HG02798 (cell line): ENCODE measurements around the gene HIBADH.

Source experiments
- ATAC-seq: cut with Tn5 transposase; IDR thresholded peaks from one replicate; pipeline ENCODE4 v1.9.1; 2021; ENCODE audit warnings: mild to moderate bottlenecking; ENCODE audit not compliant: unreplicated experiment, poor library complexity

HIBADH gene

DNA sequence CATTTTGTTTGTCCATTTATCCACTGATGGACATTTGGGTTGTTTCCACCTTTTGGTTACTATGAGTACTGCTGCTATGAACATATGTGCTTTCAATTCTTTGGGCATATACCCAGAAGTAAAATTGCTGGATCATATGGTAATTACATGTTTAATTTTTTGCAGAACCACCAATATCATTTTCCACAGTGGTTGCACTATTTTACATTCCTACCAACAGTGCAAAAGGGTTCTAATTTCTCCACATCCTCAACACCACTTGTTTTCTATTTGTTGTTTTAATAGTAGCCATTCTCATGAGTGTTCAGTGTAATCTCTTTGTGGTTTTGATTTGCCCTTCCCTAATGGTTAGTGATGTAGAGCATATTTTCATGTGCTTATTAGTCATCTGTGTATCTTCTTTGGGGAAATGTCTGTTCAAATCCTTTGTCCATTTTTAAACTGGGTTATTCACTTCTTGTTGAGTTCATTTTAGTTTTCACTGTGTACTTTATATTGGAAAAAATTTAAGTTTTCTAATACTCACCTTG is 101.9 kb downstream of the HIBADH start:
- no peak for ATAC-seq

- no peak for ATAC-seq
Measured at GRCh38 chr7:27555670-27556069, 107.0 kb downstream of the HIBADH start.

DNA sequence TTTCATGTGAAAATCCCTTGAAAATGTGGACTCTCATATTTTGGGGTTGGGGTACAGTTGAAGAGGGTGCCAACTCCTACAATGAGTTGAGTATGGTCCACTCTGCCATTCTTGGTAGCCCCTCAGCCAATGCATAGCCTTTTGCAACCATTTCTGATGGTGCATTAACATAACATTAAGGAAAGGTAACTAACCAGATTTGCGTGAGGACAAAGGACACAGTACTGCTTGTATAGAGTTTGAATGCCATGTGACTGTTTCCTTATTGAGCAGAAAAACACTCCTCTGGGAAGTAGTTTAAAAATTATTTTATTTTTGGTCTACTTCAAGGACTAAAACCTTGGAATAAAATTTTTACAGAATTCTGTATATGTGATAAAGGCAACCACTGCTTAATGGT is 107.9 kb downstream of the HIBADH start:
- ATAC-seq = no peak

GRCh38 chr7:27553273-27553672 is 109.4 kb downstream of the HIBADH start:
- no peak for ATAC-seq

GRCh38 chr7:27551803-27552400 is 110.8 kb downstream of the HIBADH start:
- no peak for ATAC-seq

DNA sequence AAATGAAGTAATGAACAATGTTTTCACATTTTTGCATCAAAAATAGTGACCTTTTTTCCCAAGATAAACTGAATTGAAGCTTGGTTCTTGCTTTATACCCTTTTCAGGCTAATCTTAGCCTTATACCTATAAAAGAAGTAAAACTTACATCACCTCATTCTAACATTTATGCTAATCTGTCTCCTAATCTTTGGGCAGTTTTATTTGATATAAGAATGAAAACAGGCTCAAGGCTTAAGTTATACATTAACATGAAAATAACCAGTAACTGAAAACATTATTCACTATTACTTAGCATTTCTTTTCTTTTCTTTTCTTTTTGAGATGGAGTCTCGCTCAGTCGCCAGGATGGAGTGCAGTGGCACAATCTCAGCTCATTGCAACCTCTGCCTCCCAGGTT is 113.1 kb downstream of the HIBADH start:
- ATAC-seq = no peak

GRCh38 chr7:27548304-27548703 is 114.4 kb downstream of the HIBADH start:
- no peak for ATAC-seq

DNA sequence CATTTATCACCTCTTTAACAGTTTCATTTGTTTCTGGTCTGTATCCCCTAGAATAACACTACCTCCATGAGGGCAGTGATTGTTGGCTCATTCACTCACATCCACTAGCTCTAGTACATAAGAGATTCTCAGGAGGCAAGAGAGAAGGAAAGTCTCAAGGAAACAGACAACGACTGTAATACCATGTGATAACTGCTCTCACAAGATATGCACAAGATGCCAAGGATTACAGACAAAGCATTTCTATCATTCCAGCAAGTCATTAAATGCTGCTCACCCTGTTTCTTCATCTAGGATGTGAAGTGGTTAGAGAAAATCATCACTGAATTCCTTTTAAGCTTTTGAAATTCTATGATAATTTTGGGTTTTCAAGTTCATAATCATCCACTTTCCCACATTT is 115.3 kb downstream of the HIBADH start:
- ATAC-seq = no peak

DNA sequence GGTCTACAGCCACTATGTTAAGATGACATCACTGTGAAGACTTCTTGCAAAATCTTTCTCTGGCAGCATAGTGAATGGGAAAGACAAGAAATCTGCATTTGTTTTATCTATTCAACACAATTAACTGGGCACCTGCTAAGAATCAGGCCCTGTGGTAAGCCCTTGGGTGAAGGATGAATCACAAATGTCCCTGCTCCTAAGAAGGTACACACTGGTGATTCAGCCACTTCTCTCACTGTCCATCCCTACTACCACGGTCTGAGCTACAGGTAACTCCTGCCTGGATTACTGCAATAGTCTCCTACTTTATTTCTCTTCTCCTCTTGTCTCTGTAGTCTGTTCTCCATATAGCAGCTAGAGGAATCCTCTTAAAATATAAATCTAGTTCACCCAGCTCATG is 116.1 kb downstream of the HIBADH start:
- no peak for ATAC-seq

DNA sequence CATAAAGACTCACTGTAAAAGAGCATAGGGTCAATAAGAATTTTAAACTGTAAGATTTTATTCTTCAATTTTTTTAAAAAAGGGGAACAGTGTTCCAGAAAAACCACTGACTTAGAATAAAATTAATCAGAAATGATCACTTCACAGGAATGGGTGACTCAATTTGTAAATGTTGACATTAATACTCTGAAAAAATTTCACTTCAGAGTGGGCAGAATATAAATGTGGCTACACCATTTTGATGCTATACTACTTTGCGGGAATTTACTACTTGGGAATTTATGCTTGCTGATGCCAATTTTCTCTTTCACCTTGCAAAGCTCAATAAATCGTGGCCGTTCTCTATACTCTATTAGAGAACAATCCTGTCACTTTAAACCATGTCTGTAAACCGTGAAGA is 126.9 kb downstream of the HIBADH start:
- no peak for ATAC-seq

DNA sequence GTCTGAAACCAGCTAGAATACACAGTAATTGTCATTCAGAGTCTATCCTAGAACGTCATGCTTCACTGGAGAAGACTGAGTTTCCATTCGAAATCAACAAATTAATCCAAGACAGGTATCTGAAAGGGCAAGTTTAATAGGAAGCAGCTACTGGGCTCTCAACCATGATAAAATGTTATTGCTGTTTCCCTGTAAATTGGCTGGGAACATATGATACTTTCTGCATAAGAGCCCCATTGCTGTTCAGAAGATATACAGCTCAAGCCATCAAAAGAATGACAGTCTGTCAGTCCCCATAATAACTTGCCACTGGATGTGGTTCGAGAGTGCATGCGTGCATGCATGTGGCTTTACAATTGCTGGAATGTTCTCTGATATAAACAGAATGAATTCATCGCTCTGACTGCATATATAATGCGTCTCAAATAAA is 129.0 kb downstream of the HIBADH start:
- ATAC-seq = no peak

- ATAC-seq = no peak
Measured at GRCh38 chr7:27532314-27532713, 130.4 kb downstream of the HIBADH start.

DNA sequence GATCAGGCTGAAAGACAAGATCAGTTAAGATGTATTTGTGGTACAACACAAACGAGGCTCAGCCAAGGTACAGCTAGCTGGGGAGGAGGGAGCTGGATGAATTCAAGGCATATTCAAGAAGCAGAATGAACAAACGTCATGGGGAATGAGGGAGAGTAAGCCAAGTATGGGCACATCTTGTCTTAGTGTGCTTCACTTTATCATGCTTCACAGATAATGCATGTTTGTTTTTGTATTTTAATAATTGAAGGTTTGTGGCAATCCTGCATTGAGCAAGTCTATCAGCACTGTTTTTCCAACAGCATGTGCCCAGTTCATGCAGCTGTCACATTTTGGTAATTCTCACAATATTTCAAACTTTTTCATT is 135.4 kb downstream of the HIBADH start:
- ATAC-seq = no peak

DNA sequence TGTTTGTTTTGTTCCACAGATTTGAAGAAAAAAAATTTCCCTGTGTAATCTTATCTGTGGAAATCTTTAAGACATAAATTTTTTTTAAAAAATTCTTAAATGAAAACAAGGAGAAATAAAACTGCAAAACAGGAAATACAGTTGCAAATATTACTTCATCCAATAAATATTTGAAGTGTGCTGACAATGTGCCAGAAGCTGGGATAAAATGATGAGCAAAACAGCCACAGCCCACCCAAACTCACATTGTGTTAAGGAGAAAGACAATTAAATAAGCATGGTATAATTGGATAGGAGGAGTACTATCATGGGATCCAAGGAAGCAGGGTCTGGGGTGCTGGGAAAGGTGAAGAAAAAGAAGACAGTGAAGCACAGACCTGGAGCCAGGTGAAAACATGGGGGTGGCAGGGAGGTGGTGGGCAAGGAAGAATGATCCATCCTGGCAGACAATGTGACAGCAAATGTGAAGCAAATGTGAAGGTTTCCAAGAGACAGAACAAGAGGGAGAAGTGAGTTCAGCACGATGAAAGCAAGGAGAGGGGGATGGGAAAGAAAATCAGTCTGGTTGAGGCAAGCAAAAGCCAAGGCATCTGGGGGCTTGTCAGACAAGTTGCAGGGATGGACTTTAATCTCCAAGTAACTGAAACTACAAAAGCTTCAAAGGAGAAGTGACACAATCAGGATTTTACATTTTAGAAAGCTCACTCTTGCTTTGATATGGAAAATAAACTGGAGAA is 135.9 kb downstream of the HIBADH start:
- no peak for ATAC-seq

DNA sequence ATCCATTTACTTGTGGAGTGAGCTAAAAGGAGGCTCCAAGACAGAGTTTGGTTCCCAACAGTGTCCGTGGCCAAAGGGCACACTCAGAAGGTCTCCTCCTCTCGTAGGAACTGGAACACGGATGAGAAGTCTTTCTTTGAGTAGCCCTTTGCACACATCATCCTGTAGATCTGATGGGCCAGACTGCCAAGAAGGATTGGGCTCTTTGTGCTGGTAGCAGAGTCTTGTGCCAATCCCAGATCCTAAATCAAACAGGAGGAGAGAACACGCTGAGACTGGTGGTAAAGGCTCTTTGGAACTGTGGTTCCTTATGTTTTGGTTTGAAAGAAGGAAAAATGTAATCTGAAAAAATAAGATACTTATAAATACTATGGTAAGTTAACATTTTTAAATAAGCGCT is 136.6 kb downstream of the HIBADH start:
- no peak for ATAC-seq

DNA sequence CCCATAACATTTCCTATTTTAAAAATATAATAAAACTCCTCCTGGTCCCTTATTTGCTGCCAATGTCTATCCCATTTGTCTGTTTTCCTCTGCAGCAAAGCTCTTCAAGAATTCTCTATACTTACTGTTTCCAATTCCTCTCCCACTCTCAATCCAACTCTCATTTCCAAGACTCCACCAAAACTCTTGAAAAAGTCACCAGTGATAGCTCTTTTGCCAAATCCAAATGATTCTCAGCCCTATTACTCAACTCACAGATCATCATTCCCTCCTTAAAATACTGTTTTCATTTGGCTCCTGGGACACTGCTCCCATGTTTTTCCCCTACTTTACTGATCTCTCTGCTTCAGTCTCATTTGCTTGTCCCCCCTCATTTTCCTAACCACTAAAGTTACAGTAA is 139.4 kb downstream of the HIBADH start:
- ATAC-seq = no peak

GRCh38 chr7:27522566-27522965 is 140.1 kb downstream of the HIBADH start:
- no peak for ATAC-seq

- ATAC-seq = no peak
Measured at GRCh38 chr7:27520815-27521790, 141.6 kb downstream of the HIBADH start.

- ATAC-seq = no peak
Measured at GRCh38 chr7:27519793-27520469, 142.8 kb downstream of the HIBADH start.
